DMS79 (cell line): ENCODE measurements around the gene XXYLT1.

Experiments
- DNase-seq: peaks from one replicate; lab custom pipeline; 2025; lab: John Stamatoyannopoulos, UW

XXYLT1 gene

DNA sequence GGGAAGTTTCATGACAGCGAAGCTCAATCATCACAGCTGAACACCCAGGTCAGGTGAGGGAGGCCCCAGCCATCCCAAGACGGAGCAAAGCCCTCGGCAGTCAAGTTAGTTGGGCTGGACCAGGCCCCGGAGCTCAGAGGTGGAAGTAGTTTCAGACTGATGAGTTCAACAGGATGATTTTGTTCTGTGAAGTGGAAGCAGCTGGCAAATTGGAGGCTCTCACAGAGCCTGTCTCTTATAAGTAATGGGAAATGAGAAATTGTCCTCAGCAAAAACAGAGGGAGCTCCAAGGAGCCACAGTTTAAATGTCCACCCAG, 245.1 kb downstream of the XXYLT1 start:
- DNase-seq = no peak

DNA sequence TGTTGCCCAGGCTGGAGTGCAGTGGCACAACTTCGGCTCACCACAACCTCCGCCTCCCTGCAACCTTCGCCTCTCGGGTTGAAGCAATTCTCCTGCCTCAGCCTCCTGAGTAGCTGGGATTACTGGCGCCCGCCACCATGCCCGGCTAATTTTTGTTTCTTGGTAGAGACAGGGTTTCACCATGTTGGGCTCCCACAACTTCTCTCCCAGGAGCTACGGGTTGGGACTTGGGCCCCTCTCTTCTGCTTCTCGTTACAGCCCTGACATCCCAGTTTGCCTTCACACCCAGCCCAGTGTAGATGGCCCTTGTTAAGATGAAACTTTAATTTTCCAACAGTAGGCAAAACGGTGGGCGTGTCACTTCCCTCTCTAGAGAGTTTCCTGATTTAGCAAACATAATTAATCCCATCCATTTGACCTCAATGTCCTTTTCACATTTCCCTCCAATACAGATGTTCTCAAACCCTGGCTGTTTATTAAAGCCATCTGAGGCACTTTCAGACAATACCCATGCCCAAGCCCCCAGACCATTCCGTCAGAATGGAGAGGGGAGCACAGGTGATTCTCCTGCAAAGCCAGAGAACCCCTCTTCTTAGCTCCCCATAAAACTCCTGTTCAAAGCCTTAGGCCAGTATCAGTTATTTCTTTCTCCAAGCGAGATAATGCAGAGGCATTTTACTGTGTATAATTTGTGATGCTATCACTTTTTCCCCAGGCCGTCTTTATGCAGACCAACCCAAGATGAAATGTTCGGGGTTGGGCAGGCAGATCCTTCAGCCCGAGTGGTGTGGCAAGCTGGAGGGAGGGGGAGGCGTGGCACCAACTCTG, 245.7 kb downstream of the XXYLT1 start:
- DNase-seq = no peak

DNA sequence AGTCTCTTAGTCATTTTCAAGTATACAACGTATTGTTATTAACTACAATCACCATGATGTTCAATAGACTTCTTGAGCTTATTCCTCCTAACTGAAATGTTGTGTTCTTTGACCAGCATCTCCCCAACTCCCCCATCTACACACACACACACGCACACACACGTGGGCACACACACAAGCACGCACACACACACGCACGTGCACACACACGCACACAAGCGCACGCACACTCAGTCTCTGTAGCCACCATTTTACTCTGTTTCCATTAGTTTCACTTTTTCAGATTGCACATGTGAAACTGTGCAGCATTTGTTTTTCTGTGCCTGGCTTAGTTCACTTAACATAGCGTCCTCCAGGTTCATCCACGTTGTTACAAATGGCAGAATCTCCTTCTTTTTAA, 247.0 kb downstream of the XXYLT1 start:
- DNase-seq = no peak

DNA sequence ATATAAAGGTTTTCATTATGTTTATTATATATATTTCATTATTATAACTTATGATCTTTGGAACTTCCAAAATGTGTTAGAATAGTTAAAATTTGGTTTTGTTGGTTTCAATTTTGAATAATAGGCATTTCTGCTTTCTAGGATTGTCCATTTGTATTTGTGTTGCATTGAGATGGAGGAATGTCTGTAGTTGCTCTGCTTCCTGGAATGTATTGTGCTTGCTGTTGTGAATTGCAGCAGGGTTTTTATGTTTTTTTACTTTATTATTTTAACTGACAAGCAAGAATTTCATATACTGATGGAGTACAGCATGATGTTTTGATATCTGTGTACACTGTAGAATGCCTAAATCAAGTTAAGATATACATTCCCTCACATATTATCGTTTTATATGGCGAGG, 247.4 kb downstream of the XXYLT1 start:
- DNase-seq = no peak

DNA sequence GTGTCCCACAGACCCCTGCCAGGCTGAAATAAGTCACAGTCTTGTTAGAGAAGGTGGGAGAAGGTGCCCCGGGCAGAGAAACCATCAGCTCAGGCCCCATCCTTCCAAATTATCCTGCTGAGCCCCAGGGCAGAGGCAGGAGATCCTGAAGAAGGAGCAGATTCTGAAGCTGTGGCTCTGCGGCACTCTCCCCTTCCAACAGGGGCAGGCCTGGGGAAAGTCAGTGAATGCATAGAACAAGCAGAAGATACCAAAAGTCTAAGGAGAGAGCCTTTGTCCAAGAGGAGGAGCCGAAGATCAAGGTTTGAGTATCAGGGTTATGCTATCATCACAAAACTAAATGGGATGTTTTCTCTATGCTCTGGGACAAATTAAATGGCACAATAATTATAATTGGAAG, 249.3 kb downstream of the XXYLT1 start:
- no peak for DNase-seq

DNA sequence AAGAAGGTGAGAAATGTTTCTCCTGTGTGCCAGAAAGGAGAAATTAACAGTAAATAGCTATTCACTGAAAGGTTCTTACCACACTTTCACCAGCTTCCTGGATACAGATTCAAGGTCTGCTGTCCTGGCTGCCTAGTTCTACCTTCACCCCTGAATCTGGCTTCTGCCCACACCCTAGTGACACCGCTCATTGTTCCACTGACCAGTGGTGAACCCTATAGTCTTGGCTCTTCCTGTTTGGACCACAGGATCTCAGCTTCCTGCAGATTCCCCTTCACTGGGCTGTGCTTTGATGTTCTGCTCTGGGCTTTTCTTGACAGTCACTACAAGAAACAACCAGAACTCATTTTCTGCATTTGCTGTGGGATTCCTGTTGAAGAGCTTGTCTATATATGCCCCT, 250.0 kb downstream of the XXYLT1 start:
- DNase-seq = no peak

DNA sequence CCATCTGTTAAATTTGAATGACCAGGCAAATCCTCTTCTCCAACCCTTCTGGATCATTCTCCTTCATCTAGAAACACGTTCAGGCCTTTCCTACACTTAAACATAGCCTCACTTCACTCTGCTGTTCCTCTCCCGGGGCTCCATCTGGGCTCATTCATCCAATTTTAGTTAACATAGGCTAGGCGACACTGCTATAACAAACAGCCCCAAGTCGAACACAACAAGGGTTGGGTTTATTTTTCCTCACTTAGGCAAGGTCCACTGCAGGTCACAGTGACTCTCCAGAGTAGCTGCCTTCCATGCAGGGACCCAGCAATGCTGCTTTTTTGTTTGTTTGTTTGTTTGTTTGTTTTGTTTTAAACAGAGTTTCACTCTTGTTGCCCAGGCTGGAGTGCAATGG, 250.8 kb downstream of the XXYLT1 start:
- DNase-seq = no peak

DNA sequence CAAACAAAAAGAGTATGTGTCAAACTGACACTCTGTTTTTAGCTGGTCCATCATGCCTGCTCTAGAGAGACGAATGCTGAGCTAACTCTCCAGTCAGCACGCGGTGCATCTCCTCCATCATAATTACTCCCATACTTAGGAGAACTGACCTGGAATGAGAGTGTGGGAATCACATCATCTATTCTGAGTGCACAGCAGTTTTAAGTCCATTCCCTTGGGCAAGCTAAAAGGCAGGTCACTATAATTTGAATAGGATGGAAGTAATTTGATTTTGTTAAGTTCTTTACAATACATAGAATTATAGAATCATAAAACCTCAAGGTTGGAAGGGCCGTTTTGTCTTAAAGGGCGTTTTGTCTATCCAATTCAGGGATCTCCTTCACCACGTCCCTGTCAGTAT, 251.6 kb downstream of the XXYLT1 start:
- no peak for DNase-seq
